GM12878 (cell line): ENCODE measurements around the gene KCNQ1. TPM values are rescaled to one million over a fixed set of nuclear protein-coding genes. Genes with fewer than 3 reads are reported as not detected.

Experiments used
- ATAC-seq: fragments of 200-7000 bp; cut with Tn5 transposase; 3 replicates; pipeline ENCODE4 v1.9.1; 2020; ENCODE audit warnings: mild to moderate bottlenecking, moderate library complexity
- BruUV-seq: library from RNA; stranded (reverse); fragments of 400-500 nt; replicated peaks from 2 replicates; lab custom pipeline; 2021; lab: Mats Ljungman, UMichigan
- CTCF ChIA-PET: fragments of 300-600 bp; sonication (Branson Sonifier 250); formaldehyde crosslinking; extraction: SDS; loops from one replicate; lab custom pipeline; 2021; ENCODE audit warnings: inconsistent platforms; lab: Yijun Ruan, JAX
- POLR2A ChIA-PET: fragments of 350-600 bp; formaldehyde crosslinking; extraction: SDS; loops from one replicate; lab custom pipeline; 2021; ENCODE audit warnings: inconsistent platforms; lab: Charles Lee
- RAD21 ChIA-PET: fragments of 300-600 bp; sonication (Branson Sonifier 250); formaldehyde crosslinking; loops from one replicate; lab custom pipeline; 2023; ENCODE audit warnings: antibody characterized with exemption; ENCODE audit not compliant: unreplicated experiment; lab: Charles Lee
- SMC1A ChIA-PET: fragments of 300-600 bp; sonication (Branson Sonifier 250); formaldehyde crosslinking; loops from one replicate; lab custom pipeline; 2023; ENCODE audit not compliant: unreplicated experiment, uncharacterized antibody; lab: Charles Lee
- DNase-seq: peaks from one replicate; pipeline ENCODE4 v3.0.0-alpha.2; 2011; ENCODE audit warnings: low read depth, low spot score
- FAIRE-seq: peaks from 3 replicates; lab custom pipeline; 2011; peaks lifted over from hg19 to GRCh38; lab: Jason Lieb, UNC
- H2AFZ ChIP-seq: 2 replicates; pipeline ENCODE4 v1.6.0; 2011; ENCODE audit warnings: low read depth, low read length, control low read depth; ENCODE audit not compliant: control insufficient read depth
- H3K27ac ChIP-seq: 2 replicates; pipeline ENCODE4 v1.5.1; 2011; ENCODE audit warnings: control low read depth; ENCODE audit not compliant: control insufficient read depth, insufficient read depth
- H3K27me3 ChIP-seq, 2 experiments: replicated peaks in 1 of 2; 2 replicates each; pipeline versions ENCODE4 v1.6.0 to v1.6.1; 2011; ENCODE audit warnings: low read length in 1 of 2; ENCODE audit not compliant: control insufficient read depth in 2 of 2, insufficient read depth in 2 of 2
- H3K36me3 ChIP-seq, 2 experiments: 2 replicates each; pipeline ENCODE4 v1.5.1; 2011; ENCODE audit warnings: low read length in 1 of 2; ENCODE audit not compliant: control insufficient read depth in 2 of 2, insufficient read depth in 2 of 2
- H3K4me1 ChIP-seq: 2 replicates; pipeline ENCODE4 v1.6.1; 2011; ENCODE audit warnings: mild to moderate bottlenecking, low read length, moderate library complexity, mixed read lengths; ENCODE audit not compliant: control insufficient read depth, insufficient read depth
- H3K4me2 ChIP-seq: 2 replicates; pipeline ENCODE4 v1.6.0; 2011; ENCODE audit warnings: control low read depth; ENCODE audit not compliant: control insufficient read depth, insufficient read depth
- H3K4me3 ChIP-seq: fragments of 200-600 bp; sonication (generic); 2 replicates; pipeline ENCODE4 v1.5.1; 2016
- H3K79me2 ChIP-seq: 2 replicates; pipeline ENCODE4 v1.6.0; 2011; ENCODE audit warnings: low read length; ENCODE audit not compliant: control insufficient read depth, insufficient read depth
- H3K9ac ChIP-seq: 2 replicates; pipeline ENCODE4 v1.8.0; 2011; ENCODE audit warnings: low read length, control low read depth, mixed read lengths; ENCODE audit not compliant: control insufficient read depth, insufficient read depth
- H3K9me3 ChIP-seq: replicated peaks from 3 replicates; pipeline ENCODE4 v1.5.1; 2011; ENCODE audit warnings: mild to moderate bottlenecking, low read length; ENCODE audit not compliant: control insufficient read depth, insufficient read depth
- H4K20me1 ChIP-seq: 2 replicates; pipeline ENCODE4 v1.6.0; 2011; ENCODE audit not compliant: control insufficient read depth, insufficient read depth
- ATF7 ChIP-seq: fragments of 450-650 bp; IDR thresholded peaks from 2 replicates; pipeline ENCODE4 v1.6.1; 2016; ENCODE audit warnings: low read depth, mild to moderate bottlenecking
- BHLHE40 ChIP-seq, 2 experiments: fragments of 450-650 bp in 1 of 2; IDR thresholded peaks; 2 replicates each; pipeline ENCODE4 v1.6.1; 2011 to 2017; ENCODE audit warnings: low read depth in 2 of 2, borderline replicate concordance in 1 of 2, improper control_type of control experiment in 1 of 2, low read length in 1 of 2, mild to moderate bottlenecking in 1 of 2
- CEBPB ChIP-seq, 2 experiments: fragments of 150-350 bp in 1 of 2; IDR thresholded peaks; 2 replicates each; pipeline ENCODE4 v1.6.1; 2012 to 2014; ENCODE audit warnings: low read depth in 2 of 2, low read length in 2 of 2, borderline replicate concordance in 1 of 2, inconsistent platforms in 1 of 2
- FOXM1 ChIP-seq: IDR thresholded peaks from 2 replicates; pipeline ENCODE4 v1.6.1; 2012; ENCODE audit warnings: low read depth, mild to moderate bottlenecking, inconsistent platforms, low read length, moderate library complexity
- HDGF ChIP-seq: fragments of 450-650 bp; IDR thresholded peaks from 2 replicates; pipeline ENCODE4 v1.6.1; 2016; ENCODE audit warnings: antibody characterized with exemption
- IKZF2 ChIP-seq, 2 experiments: fragments of 450-650 bp; IDR thresholded peaks; 2 replicates each; pipeline ENCODE4 v1.6.1; 2017; ENCODE audit warnings: mild to moderate bottlenecking in 2 of 2, moderate library complexity in 2 of 2
- IRF4 ChIP-seq: IDR thresholded peaks from 2 replicates; pipeline ENCODE4 v1.6.1; 2011; ENCODE audit warnings: low read depth, low read length
- JUND ChIP-seq: IDR thresholded peaks from 2 replicates; pipeline ENCODE4 v1.6.1; 2012; ENCODE audit warnings: low read depth, mild to moderate bottlenecking, low read length, improper control_type of control experiment, moderate library complexity
- MEF2B ChIP-seq: fragments of 450-650 bp; IDR thresholded peaks from 2 replicates; pipeline ENCODE4 v1.6.1; 2018; ENCODE audit warnings: mild to moderate bottlenecking, moderate library complexity; ENCODE audit not compliant: partially characterized antibody, poor library complexity, severe bottlenecking
- MTA3 ChIP-seq: IDR thresholded peaks from 2 replicates; pipeline ENCODE4 v1.6.1; 2012; ENCODE audit warnings: low read length, inconsistent platforms, borderline replicate concordance
- MYC ChIP-seq: IDR thresholded peaks from 2 replicates; pipeline ENCODE4 v1.6.1; 2011; ENCODE audit warnings: mild to moderate bottlenecking, low read length, moderate library complexity, inconsistent platforms; ENCODE audit not compliant: insufficient read depth, insufficient replicate concordance, insufficient read length, severe bottlenecking
- NR2C1 ChIP-seq: fragments of 450-650 bp; IDR thresholded peaks from 2 replicates; pipeline ENCODE4 v1.6.1; 2017; ENCODE audit warnings: antibody characterized with exemption, mild to moderate bottlenecking, moderate library complexity
- NRF1 ChIP-seq: conservative IDR thresholded peaks from 2 replicates; pipeline ENCODE4 v1.6.1; 2011; ENCODE audit warnings: mild to moderate bottlenecking, low read depth, low read length, improper control_type of control experiment
- POLR2AphosphoS2 ChIP-seq: IDR thresholded peaks from 2 replicates; pipeline ENCODE4 v1.6.1; 2011; ENCODE audit warnings: low read depth, mild to moderate bottlenecking, low read length, improper control_type of control experiment, moderate library complexity
- SP1 ChIP-seq: IDR thresholded peaks from one replicate; pipeline ENCODE4 v1.6.1; 2011; ENCODE audit warnings: low read depth, low read length
- SRF ChIP-seq, 2 experiments: IDR thresholded peaks; 2 replicates each; pipeline ENCODE4 v1.6.1; 2011; ENCODE audit warnings: low read depth in 2 of 2, low read length in 2 of 2, mild to moderate bottlenecking in 1 of 2, moderate library complexity in 1 of 2
- SUPT20H ChIP-seq: IDR thresholded peaks from 2 replicates; pipeline ENCODE4 v1.6.1; 2011; ENCODE audit warnings: low read depth, mild to moderate bottlenecking, low read length, moderate library complexity, borderline replicate concordance; ENCODE audit not compliant: control insufficient read depth
- ZNF622 ChIP-seq: fragments of 450-650 bp; IDR thresholded peaks from 2 replicates; pipeline ENCODE4 v1.6.1; 2017; ENCODE audit warnings: mild to moderate bottlenecking, inconsistent platforms
- ZSCAN29 ChIP-seq: fragments of 450-650 bp; IDR thresholded peaks from 2 replicates; pipeline ENCODE4 v1.6.1; 2017; ENCODE audit warnings: mild to moderate bottlenecking, moderate library complexity
- whole genome bisulfite sequencing: methylation state at CpG from one replicate; pipeline ENCODE4 v1.1.6; 2016; ENCODE audit warnings: low lambda C conversion rate; ENCODE audit not compliant: insufficient replicate concordance, insufficient coverage; ENCODE audit errors: missing lambda C conversion rate; 5-methylcytosine and 5-hydroxymethylcytosine counted together
- in situ Hi-C: fragments of 300-500 bp; cut with MboI; formaldehyde crosslinking; loops from 9 replicates; pipeline ENCODE4 v1.14.3; 2018; ENCODE audit warnings: mixed read lengths
- intact Hi-C: fragments of 100-400 bp; cut with micrococcal nuclease; formaldehyde crosslinking; loops from one replicate; pipeline ENCODE4 v1.14.2; 2022; ENCODE audit not compliant: unreplicated experiment
- polyA plus RNA-seq, 11 experiments: library from polyadenylated mRNA; depleted of rRNA in 4 of 11; unstranded in 6 of 11; stranded (reverse) in 5 of 11; fragments of >200 nt; fragmentation: Nextera tagmentation in 4 of 11; fragmentation: Illumina TruSeq in 1 of 11; extraction: Ambion mirVana in 4 of 11; extraction: Trizol in 1 of 11; gene quantifications; 1 replicate in 1 of 11; 2 replicates in 10 of 11; pipeline versions ENCODE4 v1.2.1 to v1.2.3, GENCODE V29; 2011 to 2016; ENCODE audit warnings: inconsistent platforms in 2 of 11, missing spikeins in 2 of 11, low read depth in 1 of 11
- total RNA-seq, 4 experiments: library from RNA; depleted of rRNA in 3 of 4; stranded (reverse); fragments of >200 nt in 3 of 4; fragmentation: Illumina TruSeq in 1 of 4; extraction: Trizol in 1 of 4; gene quantifications; 2 replicates each; pipeline versions ENCODE4 v1.2.1 to v1.2.3, GENCODE V29; 2013 to 2021
- TF ChIP-seq, protein P1 (sequence below): fragments of 450-650 bp; IDR thresholded peaks from 2 replicates; pipeline ENCODE4 v1.6.1; 2018; ENCODE audit warnings: borderline replicate concordance, mild to moderate bottlenecking; ENCODE audit not compliant: partially characterized antibody

Gene KCNQ1
- total and polyA plus RNA-seq, 10 of the 15 experiments (the other 5 are each of a cell fraction or from before 2014, with no cell fraction given) = 0.03 to 0.15 (median 0.12) TPM; not detected in 7

- ChIA-PET RAD21 (no interaction called here), POLR2A (no interaction called here), SMC1A (no interaction called here), CTCF (no interaction called here)
- TF ChIP-seq MYC (no peak), BHLHE40 (IDR thresholded peaks at IDR 0.05; ENCODE audit: borderline replicate concordance in 1 of 2, low read depth in 2 of 2, low read length in 1 of 2) (no peak), CEBPB (IDR thresholded peaks at IDR 0.05; ENCODE audit: borderline replicate concordance in 1 of 2, low read depth in 2 of 2, low read length in 2 of 2) (no peak), JUND (no peak), NRF1 (no peak), NR2C1 (no peak), HDGF (no peak), ATF7 (no peak), MEF2B (no peak), SP1 (no peak), FOXM1 (no peak), IKZF2 (IDR thresholded peaks at IDR 0.05) (no peak), MTA3 (no peak), SRF (IDR thresholded peaks at IDR 0.05; ENCODE audit: low read depth in 2 of 2, low read length in 2 of 2) (no peak), IRF4 (no peak), POLR2AphosphoS2 (no peak), ZNF622 (no peak), ZSCAN29 (no peak), SUPT20H (no peak)
- TF ChIP-seq, protein P1, sequence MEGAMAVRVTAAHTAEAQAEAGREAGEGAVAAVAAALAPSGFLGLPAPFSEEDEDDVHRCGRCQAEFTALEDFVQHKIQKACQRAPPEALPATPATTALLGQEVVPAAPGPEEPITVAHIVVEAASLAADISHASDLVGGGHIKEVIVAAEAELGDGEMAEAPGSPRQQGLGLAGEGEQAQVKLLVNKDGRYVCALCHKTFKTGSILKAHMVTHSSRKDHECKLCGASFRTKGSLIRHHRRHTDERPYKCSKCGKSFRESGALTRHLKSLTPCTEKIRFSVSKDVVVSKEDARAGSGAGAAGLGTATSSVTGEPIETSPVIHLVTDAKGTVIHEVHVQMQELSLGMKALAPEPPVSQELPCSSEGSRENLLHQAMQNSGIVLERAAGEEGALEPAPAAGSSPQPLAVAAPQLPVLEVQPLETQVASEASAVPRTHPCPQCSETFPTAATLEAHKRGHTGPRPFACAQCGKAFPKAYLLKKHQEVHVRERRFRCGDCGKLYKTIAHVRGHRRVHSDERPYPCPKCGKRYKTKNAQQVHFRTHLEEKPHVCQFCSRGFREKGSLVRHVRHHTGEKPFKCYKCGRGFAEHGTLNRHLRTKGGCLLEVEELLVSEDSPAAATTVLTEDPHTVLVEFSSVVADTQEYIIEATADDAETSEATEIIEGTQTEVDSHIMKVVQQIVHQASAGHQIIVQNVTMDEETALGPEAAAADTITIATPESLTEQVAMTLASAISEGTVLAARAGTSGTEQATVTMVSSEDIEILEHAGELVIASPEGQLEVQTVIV = no peak
- WGBS = 53% methylated on average over 12 of the region's 12 CpGs
- Histone ChIP-seq H3K4me2 (no peak overlapping the region), H3K4me1 (no peaks in the 10 kb centered on the region), H3K9ac (no peak overlapping the region), H3K9me3 (no peaks in the 10 kb centered on the region), H3K36me3 (no peaks in the 10 kb centered on the region), H3K4me3 (no peak overlapping the region), H3K27me3 (no peaks in the 10 kb centered on the region), H2AFZ (no peak overlapping the region), H4K20me1 (no peaks in the 10 kb centered on the region), H3K27ac (no peak overlapping the region), H3K79me2 (no peaks in the 10 kb centered on the region)
- ATAC-seq (no peak), DNase-seq (no peak), FAIRE-seq (no peak)
- intact Hi-C loops (no loop called here), in situ Hi-C loops (no loop called here)
- BruUV-seq = no TSS peak
These were observed 137.6 kb downstream of the KCNQ1 start for GRCh38 chr11:2582351-2582945.
